Suprapubic skin (tissue), 4 donors: Measurements from ENCODE around the gene KCTD18.

Source experiments
- EP300 ChIP-seq: sonication (generic); formaldehyde crosslinking; IDR thresholded peaks from one replicate; pipeline ENCODE4 v1.6.1; 2017; ENCODE audit warnings: antibody characterized with exemption
- POLR2AphosphoS5 ChIP-seq, 3 donors: sonication (generic); formaldehyde crosslinking; IDR thresholded peaks; one replicate each; pipeline ENCODE4 v1.6.1; 2017; ENCODE audit warnings: antibody characterized with exemption in 3 of 3
- TF ChIP-seq, protein P1 (sequence below), 2 donors: fragments of 200-600 bp in 1 of 2; fragments of 450-650 bp in 1 of 2; sonication (generic) in 1 of 2; IDR thresholded peaks; one replicate each; pipeline ENCODE4 v1.5.1; 2016 to 2019; ENCODE audit warnings: antibody characterized with exemption in 2 of 2, mild to moderate bottlenecking in 1 of 2, moderate library complexity in 1 of 2

GRCh38 chr2:200466425-200467418 lies 43.1 kb downstream of the KCTD18 start:
- TF ChIP-seq POLR2AphosphoS5 (IDR thresholded peaks at IDR 0.05): no peak
- no peak for TF ChIP-seq EP300
- TF ChIP-seq, protein P1, sequence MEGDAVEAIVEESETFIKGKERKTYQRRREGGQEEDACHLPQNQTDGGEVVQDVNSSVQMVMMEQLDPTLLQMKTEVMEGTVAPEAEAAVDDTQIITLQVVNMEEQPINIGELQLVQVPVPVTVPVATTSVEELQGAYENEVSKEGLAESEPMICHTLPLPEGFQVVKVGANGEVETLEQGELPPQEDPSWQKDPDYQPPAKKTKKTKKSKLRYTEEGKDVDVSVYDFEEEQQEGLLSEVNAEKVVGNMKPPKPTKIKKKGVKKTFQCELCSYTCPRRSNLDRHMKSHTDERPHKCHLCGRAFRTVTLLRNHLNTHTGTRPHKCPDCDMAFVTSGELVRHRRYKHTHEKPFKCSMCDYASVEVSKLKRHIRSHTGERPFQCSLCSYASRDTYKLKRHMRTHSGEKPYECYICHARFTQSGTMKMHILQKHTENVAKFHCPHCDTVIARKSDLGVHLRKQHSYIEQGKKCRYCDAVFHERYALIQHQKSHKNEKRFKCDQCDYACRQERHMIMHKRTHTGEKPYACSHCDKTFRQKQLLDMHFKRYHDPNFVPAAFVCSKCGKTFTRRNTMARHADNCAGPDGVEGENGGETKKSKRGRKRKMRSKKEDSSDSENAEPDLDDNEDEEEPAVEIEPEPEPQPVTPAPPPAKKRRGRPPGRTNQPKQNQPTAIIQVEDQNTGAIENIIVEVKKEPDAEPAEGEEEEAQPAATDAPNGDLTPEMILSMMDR (IDR thresholded peaks at IDR 0.05): no peak
